Stomach (tissue), 4 donors: ENCODE measurements around the gene TBL2.

Source experiments
- CTCF ChIP-seq, 7 experiments: fragments of 450-650 bp in 4 of 7; fragments of 200-600 bp in 3 of 7; sonication (generic) in 3 of 7; IDR thresholded peaks; one replicate each; pipeline ENCODE4 v1.5.1; 2016 to 2019; ENCODE audit warnings: antibody characterized with exemption in 7 of 7, control low read depth in 2 of 7, mild to moderate bottlenecking in 1 of 7
- EP300 ChIP-seq: sonication (generic); formaldehyde crosslinking; IDR thresholded peaks from one replicate; pipeline ENCODE4 v1.6.1; 2017; ENCODE audit warnings: antibody characterized with exemption
- POLR2A ChIP-seq, 4 donors: fragments of 450-650 bp; IDR thresholded peaks; one replicate each; pipeline ENCODE4 v1.6.1; 2016; ENCODE audit warnings: antibody characterized with exemption in 4 of 4, control low read depth in 2 of 4, mild to moderate bottlenecking in 1 of 4, moderate library complexity in 1 of 4

- TF ChIP-seq CTCF (IDR thresholded peaks at IDR 0.05) (no peak), POLR2A (IDR thresholded peaks at IDR 0.05) (no peak), EP300 (no peak)
Observed at GRCh38 chr7:73570521-73570920, 7.9 kb downstream of the TBL2 start.
